B cell (primary cell): ENCODE data around the gene C5AR1.

Experiments
- CTCF ChIP-seq: fragments of 200-600 bp; IDR thresholded peaks from one replicate; pipeline ENCODE4 v1.8.0; 2022; ENCODE audit warnings: antibody characterized with exemption, mild to moderate bottlenecking
- EZH2 ChIP-seq: IDR thresholded peaks from 2 replicates; pipeline ENCODE4 v1.6.1; 2012; ENCODE audit warnings: borderline replicate concordance, low read depth, mild to moderate bottlenecking, moderate library complexity, low read length; ENCODE audit not compliant: insufficient read depth, poor library complexity, severe bottlenecking

- no peak for TF ChIP-seq CTCF
- no peak for TF ChIP-seq EZH2
Measured at GRCh38 chr19:47350630-47351029, 41.0 kb downstream of the C5AR1 start.
